GM23248 (cell line): ENCODE measurements around the gene LATS1.

Experiments
- EZH2 ChIP-seq: fragments of 200-600 bp; sonication (generic); IDR thresholded peaks from 2 replicates; pipeline ENCODE4 v1.6.1; 2018; ENCODE audit warnings: antibody characterized with exemption, mild to moderate bottlenecking; ENCODE audit not compliant: insufficient read depth, poor library complexity, severe bottlenecking
- EZH2phosphoT487 ChIP-seq: fragments of 200-600 bp; sonication (generic); IDR thresholded peaks from 2 replicates; pipeline ENCODE4 v1.6.1; 2018; ENCODE audit warnings: antibody characterized with exemption, moderate library complexity, mild to moderate bottlenecking, low read depth; ENCODE audit not compliant: insufficient read depth

DNA sequence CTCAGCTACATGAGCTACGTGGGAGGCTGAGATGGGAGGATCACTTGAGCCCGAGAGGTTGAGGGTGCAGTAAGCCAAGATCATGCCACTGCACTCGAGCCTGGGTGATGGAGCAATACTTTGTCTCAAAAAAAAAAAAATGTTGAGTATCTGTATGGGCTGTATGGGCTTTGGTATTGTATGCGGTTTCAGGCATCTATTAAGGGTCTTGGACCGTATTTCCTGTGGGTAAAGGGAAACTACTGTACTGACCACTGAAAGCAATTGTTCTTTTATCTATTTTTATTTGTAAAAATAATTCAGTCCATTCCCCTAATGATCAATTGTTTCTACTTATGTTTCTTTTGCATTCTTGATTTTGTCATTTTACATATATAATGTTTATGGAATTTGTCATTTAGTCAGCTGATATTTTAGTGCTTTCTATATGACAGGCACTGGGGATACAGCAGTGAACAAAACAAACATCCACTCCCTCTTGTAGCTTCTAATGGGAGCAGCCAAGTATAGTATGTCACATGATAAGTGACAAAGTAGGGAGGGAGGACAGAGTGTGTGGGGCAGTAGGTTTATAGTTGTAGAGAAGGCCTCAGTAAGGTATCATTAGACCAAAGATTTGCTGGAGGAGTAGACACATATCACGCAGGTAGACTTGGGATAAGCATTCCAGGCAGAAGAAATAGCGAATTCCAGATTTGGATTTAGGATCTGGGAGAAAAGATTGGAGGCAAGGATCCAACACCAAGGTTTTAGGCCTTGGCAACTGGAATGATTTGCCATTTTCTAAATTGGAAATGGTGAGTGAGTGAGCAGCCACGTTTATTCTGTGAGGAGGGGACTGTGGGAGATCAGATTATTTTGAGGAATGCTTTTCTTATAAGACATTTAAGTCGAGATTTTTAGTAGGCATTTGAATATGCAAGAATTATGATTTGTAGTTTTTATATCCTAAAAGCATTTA, 37.7 kb upstream of the LATS1 start:
- TF ChIP-seq EZH2: no peak
- TF ChIP-seq EZH2phosphoT487: no peak
